Mucosa of rectum (tissue), 2 donors: ENCODE data around the gene AIRE.
"Not testable (repeated sequence)": the region's sequence is repeated elsewhere in the genome, so short reads cannot be mapped to it uniquely, and the experiment has no call there.

Experiments
- H3K27ac ChIP-seq, 2 donors: one replicate each; pipeline ENCODE4 v1.7.0; 2013; ENCODE audit warnings: inconsistent platforms in 2 of 2, low read depth in 2 of 2, low read length in 2 of 2
- H3K27me3 ChIP-seq, 2 donors: one replicate each; pipeline ENCODE4 v1.7.0; 2013; ENCODE audit warnings: low read length in 2 of 2; ENCODE audit not compliant: control insufficient read depth in 2 of 2, insufficient read depth in 2 of 2
- H3K36me3 ChIP-seq, 2 donors: one replicate each; pipeline ENCODE4 v1.7.0; 2013; ENCODE audit warnings: low read length in 2 of 2; ENCODE audit not compliant: control insufficient read depth in 2 of 2, insufficient read depth in 2 of 2
- H3K4me1 ChIP-seq, 2 donors: one replicate each; pipeline ENCODE4 v1.7.0; 2013; ENCODE audit warnings: low read length in 2 of 2, mild to moderate bottlenecking in 1 of 2; ENCODE audit not compliant: control insufficient read depth in 2 of 2, insufficient read depth in 2 of 2
- H3K4me3 ChIP-seq, 2 donors: one replicate each; pipeline ENCODE4 v1.7.0; 2013; ENCODE audit warnings: low read length in 2 of 2
- H3K9ac ChIP-seq, 2 donors: one replicate each; pipeline ENCODE4 v1.7.0; 2013; ENCODE audit warnings: low read length in 2 of 2, low read depth in 1 of 2, mild to moderate bottlenecking in 1 of 2
- H3K9me3 ChIP-seq, 2 donors: one replicate each; pipeline ENCODE4 v1.7.0; 2013; ENCODE audit warnings: low read length in 2 of 2; ENCODE audit not compliant: control insufficient read depth in 2 of 2
- donor health status: healthy.
- donor health status: Normal muscosa, but diverticular disease.

AIRE gene

GRCh38 chr21:44338971-44339910, 53.6 kb downstream of the AIRE start, which contains the start of gene CFAP410:
Gene CFAP410 (minus strand): TSS chr21:44339390. CDS start chr21:44339194, 196 bp downstream.
- Histone ChIP-seq H3K27ac (peak within 1 kb of the TSS; percentile 96 to 99), H3K27me3 (no peaks in the 10 kb centered on the region), H3K4me1 (peaks cover 5 to 12% of the 10 kb centered on the region in 2 donors), H3K9ac (peak within 1 kb of the TSS; percentile 99), H3K4me3 (peak within 1 kb of the TSS; percentile 94 to 96), H3K9me3 (no peaks in the 10 kb centered on the region), H3K36me3 (peaks cover 0 to 8% of the 10 kb centered on the region in 2 donors)

- H3K4me1 ChIP-seq = peaks cover 5 to 12% of the 10 kb centered on the region in 2 donors
- not testable (repeated sequence) for H3K27me3 ChIP-seq, H3K4me3 ChIP-seq, H3K9ac ChIP-seq, H3K27ac ChIP-seq, H3K9me3 ChIP-seq, H3K36me3 ChIP-seq
These were observed 56.2 kb downstream of the AIRE start for GRCh38 chr21:44341726-44342458.

DNA sequence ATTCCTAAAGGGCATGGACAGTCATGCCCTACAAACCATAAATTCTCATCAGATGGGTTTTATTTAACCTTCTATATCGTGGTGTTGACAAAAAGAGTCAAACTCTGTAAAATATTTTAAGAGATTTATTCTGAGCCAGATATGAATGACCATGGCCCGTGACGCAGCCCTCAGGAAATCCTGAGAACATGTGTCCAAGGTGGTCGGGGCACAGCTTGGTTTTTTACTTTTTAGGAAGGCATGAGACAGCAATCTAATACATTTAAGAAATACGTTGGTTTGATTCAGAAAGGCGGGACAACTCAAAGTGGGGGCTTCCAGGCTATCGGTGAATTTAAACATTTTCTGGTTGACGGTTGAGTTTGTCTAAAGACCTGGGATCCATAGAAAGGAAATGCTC, 57.3 kb downstream of the AIRE start:
- H3K27me3 ChIP-seq, H3K36me3 ChIP-seq, H3K27ac ChIP-seq, H3K9ac ChIP-seq, H3K4me3 ChIP-seq, H3K9me3 ChIP-seq: not testable (repeated sequence)
- H3K4me1 ChIP-seq = peaks cover 5 to 10% of the 10 kb centered on the region in 2 donors

- H3K4me3 ChIP-seq = no peak overlapping the region
- H3K4me1 ChIP-seq = peaks cover 5 to 11% of the 10 kb centered on the region in 2 donors
- no peak overlapping the region for H3K27ac ChIP-seq
- no peaks in the 10 kb centered on the region for H3K36me3 ChIP-seq
- H3K27me3 ChIP-seq = peaks cover 9 to 12% of the 10 kb centered on the region in 2 donors
- no peaks in the 10 kb centered on the region for H3K9me3 ChIP-seq
- H3K9ac ChIP-seq = no peak overlapping the region
These were observed 59.0 kb downstream of the AIRE start for GRCh38 chr21:44344541-44345183.

DNA sequence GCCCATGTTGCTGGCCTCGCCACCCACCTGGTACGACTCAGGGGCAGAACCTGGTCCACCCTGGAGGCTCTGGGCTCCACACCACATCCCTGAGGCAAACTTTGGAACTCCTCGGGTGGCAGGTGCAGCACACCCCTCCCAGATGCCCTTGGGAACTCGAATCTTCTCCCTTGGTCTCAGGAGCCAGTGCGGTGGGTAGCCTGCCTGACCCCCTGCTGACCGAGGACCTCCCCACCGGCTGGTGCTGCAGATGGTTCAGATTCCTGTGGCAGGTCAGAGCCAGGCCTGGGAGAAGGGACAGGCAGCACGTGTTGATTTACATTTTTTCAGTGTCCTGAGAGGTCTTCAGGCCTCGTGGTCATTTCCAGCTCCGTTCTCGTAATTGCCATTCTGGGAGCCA, 59.8 kb downstream of the AIRE start:
- no peak overlapping the region for H3K4me3 ChIP-seq
- H3K27ac ChIP-seq = no peak overlapping the region
- H3K27me3 ChIP-seq = peaks cover 9 to 12% of the 10 kb centered on the region in 2 donors
- no peak overlapping the region for H3K9ac ChIP-seq
- H3K36me3 ChIP-seq = no peaks in the 10 kb centered on the region
- peaks cover 0 to 6% of the 10 kb centered on the region in 2 donors for H3K4me1 ChIP-seq
- no peaks in the 10 kb centered on the region for H3K9me3 ChIP-seq

GRCh38 chr21:44347911-44348451, 62.3 kb downstream of the AIRE start:
- H3K9me3 ChIP-seq = no peaks in the 10 kb centered on the region
- H3K27ac ChIP-seq = no peak overlapping the region
- H3K27me3 ChIP-seq = peaks cover 16 to 22% of the 10 kb centered on the region in 2 donors
- H3K9ac ChIP-seq = no peak overlapping the region
- no peak overlapping the region for H3K4me3 ChIP-seq
- peaks cover 3 to 6% of the 10 kb centered on the region in 2 donors for H3K4me1 ChIP-seq
- H3K36me3 ChIP-seq = no peaks in the 10 kb centered on the region
